K562 (cell line): ENCODE data around the gene NOCT. TPM values are rescaled to one million over a fixed set of nuclear protein-coding genes. Genes with fewer than 3 reads are reported as not detected.

Source experiments
- HDAC1 ChIP-seq, 2 experiments: fragments of 450-650 bp; IDR thresholded peaks; 2 replicates each; pipeline ENCODE4 v1.6.1; 2016 to 2017; ENCODE audit warnings: inconsistent platforms in 1 of 2, mild to moderate bottlenecking in 1 of 2, moderate library complexity in 1 of 2
- HEY1 ChIP-seq: fragments of 250-450 bp; sonication (Bioruptor Pico); IDR thresholded peaks from 2 replicates; pipeline ENCODE4 v1.5.0; 2020; ENCODE audit warnings: mild to moderate bottlenecking, moderate library complexity, borderline replicate concordance
- NONO ChIP-seq, 2 experiments: fragments of 200-400 bp in 1 of 2; fragments of 450-650 bp in 1 of 2; formaldehyde crosslinking in 1 of 2; IDR thresholded peaks; 2 replicates each; pipeline ENCODE4 v1.6.1; 2017; ENCODE audit warnings: low read depth in 2 of 2, mild to moderate bottlenecking in 2 of 2, moderate library complexity in 2 of 2, low read length in 1 of 2
- NRF1 ChIP-seq, 2 experiments: fragments of 450-650 bp; IDR thresholded peaks in 1 of 2; conservative IDR thresholded peaks in 1 of 2; 2 replicates each; pipeline ENCODE4 v1.6.1; 2014; ENCODE audit warnings: mild to moderate bottlenecking in 2 of 2
- POLR2AphosphoS2 ChIP-seq: IDR thresholded peaks from 2 replicates; pipeline ENCODE4 v1.6.1; 2012; ENCODE audit warnings: low read length, improper control_type of control experiment
- RAD21 ChIP-seq, 2 experiments: fragments of 250-450 bp in 1 of 2; fragments of 450-650 bp in 1 of 2; sonication (Bioruptor Pico) in 1 of 2; formaldehyde crosslinking in 1 of 2; IDR thresholded peaks in 1 of 2; conservative IDR thresholded peaks in 1 of 2; 2 replicates each; pipeline versions ENCODE4 v1.4.0 to v1.8.0; 2020 to 2022; ENCODE audit warnings: mild to moderate bottlenecking in 2 of 2, moderate library complexity in 1 of 2
- RB1 ChIP-seq: fragments of 450-650 bp; IDR thresholded peaks from 2 replicates; pipeline ENCODE4 v1.6.1; 2017; ENCODE audit warnings: low read depth, mild to moderate bottlenecking
- RBM15 ChIP-seq: fragments of 200-400 bp; formaldehyde crosslinking; IDR thresholded peaks from 2 replicates; pipeline ENCODE4 v1.6.1; 2018; ENCODE audit warnings: mild to moderate bottlenecking, low read length, moderate library complexity; ENCODE audit not compliant: insufficient read depth
- RBM39 ChIP-seq: fragments of 200-400 bp; formaldehyde crosslinking; optimal IDR thresholded peaks from 2 replicates; pipeline ENCODE3; 2018; ENCODE audit warnings: low read depth, low read length
- SAP30 ChIP-seq: fragments of 200-600 bp; sonication (generic); IDR thresholded peaks from 2 replicates; pipeline ENCODE4 v1.6.1; 2012; ENCODE audit warnings: borderline replicate concordance, low read depth, mild to moderate bottlenecking, moderate library complexity, low read length, control low read depth, inconsistent platforms; ENCODE audit not compliant: insufficient read depth, poor library complexity, severe bottlenecking
- SOX6 ChIP-seq: fragments of 450-650 bp; IDR thresholded peaks from 2 replicates; pipeline ENCODE4 v1.6.1; 2014; ENCODE audit warnings: mild to moderate bottlenecking
- TBL1XR1 ChIP-seq, 2 experiments: IDR thresholded peaks; 2 replicates each; pipeline ENCODE4 v1.6.1; 2012; ENCODE audit warnings: improper control_type of control experiment in 2 of 2, low read length in 2 of 2, mild to moderate bottlenecking in 1 of 2
- TCF3 ChIP-seq: sonication (generic); formaldehyde crosslinking; IDR thresholded peaks from 2 replicates; pipeline ENCODE4 v1.4.0; 2020; ENCODE audit warnings: mild to moderate bottlenecking, missing genetic modification reagents
- TEAD4 ChIP-seq, 2 experiments: sonication (generic) in 1 of 2; formaldehyde crosslinking in 1 of 2; IDR thresholded peaks; 2 replicates each; pipeline versions ENCODE4 v1.6.1 to v1.8.0; 2012 to 2022; ENCODE audit warnings: borderline replicate concordance in 1 of 2, inconsistent platforms in 1 of 2, low read length in 1 of 2, mild to moderate bottlenecking in 1 of 2, missing genetic modification reagents in 1 of 2
- ZEB2 ChIP-seq: fragments of 450-650 bp; IDR thresholded peaks from 2 replicates; pipeline ENCODE4 v1.6.1; 2016
- ZFP30 ChIP-seq: fragments of 250-450 bp; sonication (Bioruptor Pico); IDR thresholded peaks from 2 replicates; pipeline ENCODE4 v1.8.0; 2022; ENCODE audit warnings: moderate library complexity, mild to moderate bottlenecking, inconsistent platforms, borderline replicate concordance
- ZNF134 ChIP-seq: fragments of 250-450 bp; sonication (Bioruptor Pico); conservative IDR thresholded peaks from 2 replicates; pipeline ENCODE4 v1.4.0; 2020
- ZNF224 ChIP-seq: sonication (generic); formaldehyde crosslinking; IDR thresholded peaks from 2 replicates; pipeline ENCODE4 v1.8.0; 2022; ENCODE audit warnings: mild to moderate bottlenecking, missing genetic modification reagents
- ZNF76 ChIP-seq: fragments of 250-450 bp; sonication (Bioruptor Pico); IDR thresholded peaks from 2 replicates; pipeline ENCODE4 v1.4.0; 2020; ENCODE audit warnings: mild to moderate bottlenecking, moderate library complexity, borderline replicate concordance
- polyA plus RNA-seq, 8 experiments: library from polyadenylated mRNA; depleted of rRNA in 4 of 8; stranded (reverse) in 5 of 8; unstranded in 3 of 8; fragments of >200 nt; fragmentation: Nextera tagmentation in 2 of 8; fragmentation: Illumina TruSeq in 1 of 8; extraction: Ambion mirVana in 2 of 8; extraction: Trizol in 1 of 8; gene quantifications; 2 replicates each; pipeline versions ENCODE4 v1.2.1 to v1.2.3, GENCODE V29; 2011 to 2014; ENCODE audit warnings: inconsistent platforms in 1 of 8, missing spikeins in 1 of 8
- total RNA-seq, 7 experiments: library from RNA; depleted of rRNA in 6 of 7; stranded (reverse); fragments of >200 nt in 6 of 7; fragmentation: Illumina TruSeq in 2 of 7; extraction: Trizol in 2 of 7; gene quantifications; 2 replicates each; pipeline versions ENCODE4 v1.2.1 to v1.2.3, GENCODE V29; 2011 to 2021; ENCODE audit warnings: low replicate concordance in 1 of 7
- TF ChIP-seq, protein P1 (sequence below), 2 experiments: fragments of 450-650 bp; formaldehyde crosslinking in 1 of 2; IDR thresholded peaks; 2 replicates each; pipeline versions ENCODE4 v1.4.0 to v1.6.1; 2014 to 2020; ENCODE audit warnings: mild to moderate bottlenecking in 2 of 2, borderline replicate concordance in 1 of 2, low read depth in 1 of 2

NOCT gene
- total and polyA plus RNA-seq, 9 of the 15 experiments (the other 6 are each of a cell fraction or from before 2014, with no cell fraction given): 1.3 to 20.2 (median 11.1) TPM

DNA sequence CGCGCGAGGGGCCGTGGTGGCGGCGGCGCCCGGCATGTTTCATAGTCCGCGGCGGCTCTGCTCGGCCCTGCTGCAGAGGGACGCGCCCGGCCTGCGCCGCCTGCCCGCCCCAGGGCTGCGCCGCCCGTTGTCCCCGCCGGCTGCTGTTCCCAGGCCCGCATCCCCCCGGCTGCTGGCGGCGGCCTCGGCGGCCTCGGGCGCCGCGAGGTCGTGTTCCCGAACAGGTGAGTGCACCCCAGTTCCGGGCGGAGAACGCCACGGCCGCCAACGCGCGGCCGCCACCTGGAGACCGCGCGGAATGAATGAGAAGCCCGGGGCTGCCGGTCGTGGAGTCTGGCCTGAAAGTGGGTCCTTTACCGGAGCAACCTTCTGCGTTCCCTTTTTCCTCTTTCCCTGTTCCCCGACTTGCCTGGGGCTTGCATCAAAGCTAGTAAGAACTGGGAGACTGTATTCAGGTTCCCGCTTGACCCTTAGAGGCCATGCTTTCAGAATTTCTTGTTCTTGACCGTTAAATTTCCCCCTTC, 429 bp downstream of the NOCT start (continued):
- TF ChIP-seq, protein P1, sequence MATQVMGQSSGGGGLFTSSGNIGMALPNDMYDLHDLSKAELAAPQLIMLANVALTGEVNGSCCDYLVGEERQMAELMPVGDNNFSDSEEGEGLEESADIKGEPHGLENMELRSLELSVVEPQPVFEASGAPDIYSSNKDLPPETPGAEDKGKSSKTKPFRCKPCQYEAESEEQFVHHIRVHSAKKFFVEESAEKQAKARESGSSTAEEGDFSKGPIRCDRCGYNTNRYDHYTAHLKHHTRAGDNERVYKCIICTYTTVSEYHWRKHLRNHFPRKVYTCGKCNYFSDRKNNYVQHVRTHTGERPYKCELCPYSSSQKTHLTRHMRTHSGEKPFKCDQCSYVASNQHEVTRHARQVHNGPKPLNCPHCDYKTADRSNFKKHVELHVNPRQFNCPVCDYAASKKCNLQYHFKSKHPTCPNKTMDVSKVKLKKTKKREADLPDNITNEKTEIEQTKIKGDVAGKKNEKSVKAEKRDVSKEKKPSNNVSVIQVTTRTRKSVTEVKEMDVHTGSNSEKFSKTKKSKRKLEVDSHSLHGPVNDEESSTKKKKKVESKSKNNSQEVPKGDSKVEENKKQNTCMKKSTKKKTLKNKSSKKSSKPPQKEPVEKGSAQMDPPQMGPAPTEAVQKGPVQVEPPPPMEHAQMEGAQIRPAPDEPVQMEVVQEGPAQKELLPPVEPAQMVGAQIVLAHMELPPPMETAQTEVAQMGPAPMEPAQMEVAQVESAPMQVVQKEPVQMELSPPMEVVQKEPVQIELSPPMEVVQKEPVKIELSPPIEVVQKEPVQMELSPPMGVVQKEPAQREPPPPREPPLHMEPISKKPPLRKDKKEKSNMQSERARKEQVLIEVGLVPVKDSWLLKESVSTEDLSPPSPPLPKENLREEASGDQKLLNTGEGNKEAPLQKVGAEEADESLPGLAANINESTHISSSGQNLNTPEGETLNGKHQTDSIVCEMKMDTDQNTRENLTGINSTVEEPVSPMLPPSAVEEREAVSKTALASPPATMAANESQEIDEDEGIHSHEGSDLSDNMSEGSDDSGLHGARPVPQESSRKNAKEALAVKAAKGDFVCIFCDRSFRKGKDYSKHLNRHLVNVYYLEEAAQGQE (IDR thresholded peaks at IDR 0.05; ENCODE audit: borderline replicate concordance): 0 out of 2 replicates have a peak, but pooled peaks have one; percentile 4
- TF ChIP-seq, protein P1 (CRISPR knock-in tag; IDR thresholded peaks at IDR 0.05; ENCODE audit: low read depth): 0 out of 2 replicates have a peak, but pooled peaks have one; percentile 10
- TF ChIP-seq HEY1 (CRISPR knock-in tag) (no peak), ZEB2 (no peak), SOX6 (no peak), ZNF134 (no peak), NRF1 (conservative IDR thresholded peaks at IDR 0.05 in 1 of 2, IDR thresholded peaks at IDR 0.05 in 1 of 2) (peak in 1 of 2 experiments; percentile 4; a peak in 2 of 4 replicates), TEAD4 (IDR thresholded peaks at IDR 0.05; ENCODE audit: low read length) (no peak), TEAD4 (CRISPR knock-in tag; IDR thresholded peaks at IDR 0.05; ENCODE audit: borderline replicate concordance) (0 out of 2 replicates have a peak, but pooled peaks have one; percentile 39), RBM15 (0 out of 2 replicates have a peak, but pooled peaks have one; percentile 4), POLR2AphosphoS2 (no peak), RBM39 (no peak), SAP30 (peak; percentile 82), RB1 (no peak; the same call in 1 of the 2 replicates), ZFP30 (no peak), ZNF224 (CRISPR knock-in tag) (peak; percentile 11; the same call in 1 of the 2 replicates), TBL1XR1 (IDR thresholded peaks at IDR 0.05; ENCODE audit: low read length in 2 of 2) (no peak), TCF3 (no peak), NONO (IDR thresholded peaks at IDR 0.05; ENCODE audit: low read depth in 2 of 2, low read length in 1 of 2) (peak in 1 of 2 experiments; percentile 13; a peak in 1 of 4 replicates), HDAC1 (IDR thresholded peaks at IDR 0.05) (no peak), ZNF76 (CRISPR knock-in tag) (0 out of 2 replicates have a peak, but pooled peaks have one; percentile 1), RAD21 (CRISPR knock-in tag; conservative IDR thresholded peaks at IDR 0.05 in 1 of 2, IDR thresholded peaks at IDR 0.05 in 1 of 2) (no peak)
